Measurements from ENCODE around the gene ZFR2.

Gene ZFR2

DNA sequence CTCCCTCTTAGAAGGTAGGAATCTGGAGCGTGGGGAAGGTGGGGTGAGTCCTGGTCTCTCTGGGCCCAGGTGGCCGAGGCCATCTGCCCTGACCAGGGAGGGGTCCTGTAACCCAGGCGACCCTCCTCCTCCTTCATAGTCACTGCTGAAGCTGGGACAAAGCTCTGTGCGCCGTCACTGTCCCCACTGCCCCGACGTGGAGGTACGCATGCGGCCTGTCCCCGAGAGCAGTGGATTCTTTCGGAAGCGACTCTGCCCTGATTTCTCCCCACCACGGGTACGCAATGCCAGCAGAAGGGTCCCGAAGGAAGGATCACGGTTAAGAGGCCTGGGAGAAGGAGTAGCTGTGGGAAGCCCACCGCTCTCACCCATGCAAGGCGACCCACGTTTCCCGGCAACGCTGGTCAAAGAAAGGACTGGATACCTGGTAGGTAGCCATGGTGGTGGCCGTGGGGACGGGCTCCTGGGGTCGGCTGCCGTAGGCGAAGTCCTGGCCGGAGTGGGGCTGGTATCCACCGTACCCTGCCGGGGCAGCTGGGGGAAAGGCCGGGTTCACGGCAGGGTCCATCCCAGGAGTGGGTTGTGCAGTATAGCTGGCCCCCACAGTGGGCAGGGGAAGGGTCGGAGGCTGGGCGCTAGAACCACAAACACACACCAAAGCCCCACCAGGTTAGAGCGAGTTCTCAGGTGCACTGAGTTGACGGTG, 34.3 kb downstream of the ZFR2 start:
- Histone ChIP-seq H3K9ac (ENCODE audit: low read length) (no peak overlapping the region), H3K4me3 (ENCODE audit: low read length) (no peak overlapping the region), H3K9me3 (ENCODE audit: control insufficient read depth, low read length) (no peaks in the 10 kb centered on the region), H3K27me3 (replicated peaks; ENCODE audit: control insufficient read depth, insufficient read depth, low read length) (peaks cover 56% of the 10 kb centered on the region), H3K4me1 (ENCODE audit: control insufficient read depth, insufficient read depth, low read length) (no peaks in the 10 kb centered on the region), H3K36me3 (ENCODE audit: control insufficient read depth, insufficient read depth, low read length, severe bottlenecking) (no peaks in the 10 kb centered on the region)
- DNase-seq (ENCODE audit: low read depth): no peak

DNA sequence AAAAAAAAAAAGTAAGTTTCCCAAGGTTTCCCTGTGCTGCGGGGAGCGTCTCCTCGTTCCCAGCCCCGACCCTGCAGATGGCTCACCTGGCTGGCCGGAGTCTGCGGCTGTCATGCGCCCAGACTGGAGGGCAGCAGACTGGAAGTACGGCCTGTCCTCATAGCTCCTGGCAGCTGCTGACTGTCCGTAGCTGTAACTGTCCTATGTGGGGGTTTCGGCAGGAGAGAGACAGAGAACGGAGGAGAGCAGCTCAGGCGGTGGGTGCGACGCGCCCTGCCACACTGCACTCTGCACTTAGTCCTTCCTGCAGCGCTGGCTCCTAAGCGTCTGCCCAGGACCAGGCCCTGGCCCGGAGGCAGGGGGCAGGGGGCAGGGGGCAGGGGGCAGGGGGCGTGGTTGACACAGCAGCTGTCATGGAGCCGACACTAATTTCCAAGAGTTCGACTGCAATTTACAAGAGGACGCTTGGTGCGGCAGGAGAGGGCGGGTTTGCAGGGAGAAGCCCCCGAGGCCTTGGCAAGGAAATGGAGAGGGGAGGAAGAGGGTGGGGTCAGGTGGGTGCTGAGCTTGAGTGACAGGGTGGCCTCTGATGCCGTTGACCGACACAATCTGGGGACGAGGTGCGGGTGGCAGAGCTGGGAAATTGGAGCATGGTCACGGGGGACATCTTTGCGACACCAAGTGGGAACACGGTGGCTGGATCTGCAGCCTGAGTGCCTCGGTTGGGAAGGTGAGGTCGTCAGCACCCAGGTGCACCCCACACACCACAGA, 35.1 kb downstream of the ZFR2 start:
- H3K27me3 ChIP-seq (replicated peaks; ENCODE audit: control insufficient read depth, insufficient read depth, low read length): peaks cover 51% of the 10 kb centered on the region
- H3K36me3 ChIP-seq (ENCODE audit: control insufficient read depth, insufficient read depth, low read length, severe bottlenecking): no peaks in the 10 kb centered on the region
- H3K9ac ChIP-seq (ENCODE audit: low read length): no peak overlapping the region
- H3K4me3 ChIP-seq (ENCODE audit: low read length): no peak overlapping the region
- no peak for DNase-seq (ENCODE audit: low read depth)
- H3K4me1 ChIP-seq (ENCODE audit: control insufficient read depth, insufficient read depth, low read length): no peaks in the 10 kb centered on the region
- no peaks in the 10 kb centered on the region for H3K9me3 ChIP-seq (ENCODE audit: control insufficient read depth, low read length)

DNA sequence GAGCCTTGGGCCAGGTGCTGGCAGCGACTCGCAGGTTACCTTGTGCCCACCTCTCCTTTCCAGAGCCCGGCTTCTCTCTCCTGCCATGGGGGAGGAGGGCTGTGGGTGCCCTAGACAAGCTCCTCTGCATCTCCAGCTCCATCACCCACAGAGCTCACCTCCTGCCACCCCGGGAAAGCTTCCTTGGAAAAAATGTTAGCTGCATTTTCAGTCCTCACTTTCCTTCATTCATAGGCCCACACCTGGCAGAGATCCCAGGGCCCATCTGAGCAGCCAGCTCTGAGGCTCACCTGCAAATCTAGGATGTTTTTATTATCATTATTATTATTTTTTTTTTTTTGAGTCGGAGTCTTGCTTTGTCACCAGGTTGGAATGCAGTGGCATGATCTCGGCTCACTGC, 36.8 kb downstream of the ZFR2 start:
- Histone ChIP-seq H3K9me3 (ENCODE audit: control insufficient read depth, low read length) (no peaks in the 10 kb centered on the region), H3K4me1 (ENCODE audit: control insufficient read depth, insufficient read depth, low read length) (no peaks in the 10 kb centered on the region), H3K27me3 (replicated peaks; ENCODE audit: control insufficient read depth, insufficient read depth, low read length) (peaks cover 50% of the 10 kb centered on the region), H3K36me3 (ENCODE audit: control insufficient read depth, insufficient read depth, low read length, severe bottlenecking) (no peaks in the 10 kb centered on the region), H3K9ac (ENCODE audit: low read length) (no peak overlapping the region), H3K4me3 (ENCODE audit: low read length) (no peak overlapping the region)
- no peak for DNase-seq (ENCODE audit: low read depth)

DNA sequence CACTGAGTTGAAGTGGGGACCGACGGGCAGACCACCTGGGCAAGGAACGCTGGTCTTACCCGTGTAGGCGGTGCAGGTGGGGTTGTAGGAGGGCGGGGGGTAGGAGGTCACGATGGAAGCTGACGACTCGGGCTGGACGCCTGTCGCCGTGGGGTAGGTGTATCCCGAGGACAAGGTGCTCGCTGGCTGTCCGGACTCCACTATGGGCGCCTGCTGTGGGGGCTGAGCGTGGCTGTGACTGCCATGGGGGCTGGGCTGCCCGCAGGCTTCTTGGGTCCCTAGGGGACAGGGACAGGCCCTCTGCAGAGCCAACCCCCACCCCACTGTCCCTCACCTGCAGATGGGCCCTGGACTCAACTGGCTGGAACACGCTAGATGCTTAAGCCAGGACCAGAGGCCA, 37.2 kb downstream of the ZFR2 start:
- Histone ChIP-seq H3K27me3 (replicated peaks; ENCODE audit: control insufficient read depth, insufficient read depth, low read length) (peaks cover 51% of the 10 kb centered on the region), H3K9me3 (ENCODE audit: control insufficient read depth, low read length) (no peaks in the 10 kb centered on the region)
- DNase-seq (ENCODE audit: low read depth): no peak

DNA sequence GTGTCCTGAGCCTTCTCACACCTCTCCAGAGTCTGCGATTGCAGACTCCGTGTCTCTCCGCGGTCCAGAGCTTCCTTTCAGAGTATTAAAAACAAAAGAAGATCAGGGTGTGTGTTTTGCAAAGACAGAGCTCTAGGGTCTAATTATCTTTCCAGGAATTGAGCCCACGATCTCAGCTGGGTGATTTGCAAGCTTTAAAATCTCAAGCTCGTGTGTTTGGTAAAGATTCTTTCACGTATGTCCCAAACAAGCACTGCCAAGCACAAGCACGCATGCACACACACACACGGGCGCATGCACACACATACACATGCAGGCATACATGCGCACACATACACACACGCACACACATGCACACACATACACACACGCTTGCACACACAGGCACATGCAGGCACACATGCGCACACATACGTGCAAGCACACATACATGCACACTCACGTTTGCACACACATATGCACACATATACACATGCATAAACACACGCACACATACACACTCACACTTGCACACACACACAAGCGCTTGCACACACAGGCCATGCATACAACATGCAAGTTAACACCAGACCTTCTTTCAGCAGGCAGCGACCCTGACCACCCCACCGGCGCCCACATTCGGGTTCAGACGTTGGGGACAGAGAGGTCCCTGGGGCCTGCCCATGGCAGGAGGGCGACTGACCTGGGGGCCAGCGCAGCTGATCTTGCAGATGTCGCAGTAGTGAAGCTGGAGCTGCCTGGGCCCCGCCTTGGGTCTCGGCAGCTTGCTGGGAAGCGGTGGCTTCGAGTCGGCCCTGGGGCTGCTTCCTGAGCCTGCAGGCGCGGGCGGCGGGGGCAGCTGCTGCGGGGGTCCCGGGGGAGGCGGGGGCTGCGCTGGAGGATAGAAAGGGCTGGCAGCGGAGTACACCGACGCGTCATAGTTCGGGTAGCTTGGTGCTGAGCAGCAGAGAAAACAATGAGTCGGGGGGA, 37.9 kb downstream of the ZFR2 start:
- Histone ChIP-seq H3K4me3 (ENCODE audit: low read length) (no peak overlapping the region), H3K9me3 (ENCODE audit: control insufficient read depth, low read length) (no peaks in the 10 kb centered on the region), H3K27me3 (replicated peaks; ENCODE audit: control insufficient read depth, insufficient read depth, low read length) (peaks cover 52% of the 10 kb centered on the region), H3K4me1 (ENCODE audit: control insufficient read depth, insufficient read depth, low read length) (no peaks in the 10 kb centered on the region), H3K36me3 (ENCODE audit: control insufficient read depth, insufficient read depth, low read length, severe bottlenecking) (no peaks in the 10 kb centered on the region), H3K9ac (ENCODE audit: low read length) (no peak overlapping the region)
- no peak for DNase-seq (ENCODE audit: low read depth)

More for the DNA sequence above, 37.2 kb downstream of the ZFR2 start:
- H3K4me1 ChIP-seq (ENCODE audit: control insufficient read depth, insufficient read depth, low read length): no peaks in the 10 kb centered on the region
- no peaks in the 10 kb centered on the region for H3K36me3 ChIP-seq (ENCODE audit: control insufficient read depth, insufficient read depth, low read length, severe bottlenecking)
- no peak overlapping the region for H3K9ac ChIP-seq (ENCODE audit: low read length)
- H3K4me3 ChIP-seq (ENCODE audit: low read length): no peak overlapping the region

DNA sequence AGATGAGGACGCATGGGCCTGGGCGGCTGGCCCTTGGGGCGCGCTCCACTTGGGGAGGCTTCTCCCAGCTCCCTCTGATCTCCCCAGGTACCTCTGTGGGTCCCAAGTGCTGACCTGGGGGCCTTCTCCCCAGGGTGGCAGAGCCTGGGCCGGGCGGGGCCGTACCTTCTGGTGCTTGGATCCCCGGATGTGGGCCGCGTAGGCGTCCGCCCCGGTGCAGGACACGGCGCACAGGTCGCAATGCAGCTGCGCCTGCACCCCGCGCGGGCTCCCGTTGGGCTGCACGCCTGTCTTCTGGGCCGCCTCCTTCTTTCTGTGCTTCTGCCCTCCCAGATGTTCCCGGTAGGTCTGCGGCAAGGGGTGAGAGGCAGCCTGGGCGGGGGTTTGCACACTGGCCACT, 41.5 kb downstream of the ZFR2 start:
- Histone ChIP-seq H3K36me3 (ENCODE audit: control insufficient read depth, insufficient read depth, low read length, severe bottlenecking) (no peaks in the 10 kb centered on the region), H3K4me1 (ENCODE audit: control insufficient read depth, insufficient read depth, low read length) (no peaks in the 10 kb centered on the region), H3K27me3 (replicated peaks; ENCODE audit: control insufficient read depth, insufficient read depth, low read length) (peaks cover 67% of the 10 kb centered on the region), H3K9me3 (ENCODE audit: control insufficient read depth, low read length) (no peaks in the 10 kb centered on the region), H3K4me3 (ENCODE audit: low read length) (no peak overlapping the region), H3K9ac (ENCODE audit: low read length) (no peak overlapping the region)
- no peak for DNase-seq (ENCODE audit: low read depth)

DNA sequence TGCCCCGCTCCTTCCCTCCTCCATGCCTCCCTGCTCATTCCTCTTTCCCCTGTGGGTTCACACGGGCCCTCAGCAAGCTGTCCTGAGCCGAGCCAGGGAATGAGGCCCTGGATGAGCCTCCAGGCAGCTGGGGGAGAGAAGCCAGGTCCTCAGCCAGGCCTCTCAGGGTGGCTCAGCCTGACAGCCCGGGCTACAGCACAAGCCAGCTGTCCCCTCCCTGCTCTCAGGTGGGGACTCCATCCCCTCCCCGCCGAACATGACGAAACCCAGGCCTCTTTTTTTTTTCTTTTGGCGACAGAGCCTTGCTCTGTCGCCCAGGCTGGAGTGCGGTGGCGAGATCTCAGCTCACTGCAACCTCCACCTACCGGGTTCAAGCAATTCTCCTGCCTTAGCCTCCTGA, 42.7 kb downstream of the ZFR2 start:
- peaks cover 60% of the 10 kb centered on the region for H3K27me3 ChIP-seq (replicated peaks; ENCODE audit: control insufficient read depth, insufficient read depth, low read length)
- no peaks in the 10 kb centered on the region for H3K36me3 ChIP-seq (ENCODE audit: control insufficient read depth, insufficient read depth, low read length, severe bottlenecking)
- no peak overlapping the region for H3K4me3 ChIP-seq (ENCODE audit: low read length)
- no peaks in the 10 kb centered on the region for H3K4me1 ChIP-seq (ENCODE audit: control insufficient read depth, insufficient read depth, low read length)
- no peak for DNase-seq (ENCODE audit: low read depth)
- H3K9ac ChIP-seq (ENCODE audit: low read length): no peak overlapping the region
- no peaks in the 10 kb centered on the region for H3K9me3 ChIP-seq (ENCODE audit: control insufficient read depth, low read length)

DNA sequence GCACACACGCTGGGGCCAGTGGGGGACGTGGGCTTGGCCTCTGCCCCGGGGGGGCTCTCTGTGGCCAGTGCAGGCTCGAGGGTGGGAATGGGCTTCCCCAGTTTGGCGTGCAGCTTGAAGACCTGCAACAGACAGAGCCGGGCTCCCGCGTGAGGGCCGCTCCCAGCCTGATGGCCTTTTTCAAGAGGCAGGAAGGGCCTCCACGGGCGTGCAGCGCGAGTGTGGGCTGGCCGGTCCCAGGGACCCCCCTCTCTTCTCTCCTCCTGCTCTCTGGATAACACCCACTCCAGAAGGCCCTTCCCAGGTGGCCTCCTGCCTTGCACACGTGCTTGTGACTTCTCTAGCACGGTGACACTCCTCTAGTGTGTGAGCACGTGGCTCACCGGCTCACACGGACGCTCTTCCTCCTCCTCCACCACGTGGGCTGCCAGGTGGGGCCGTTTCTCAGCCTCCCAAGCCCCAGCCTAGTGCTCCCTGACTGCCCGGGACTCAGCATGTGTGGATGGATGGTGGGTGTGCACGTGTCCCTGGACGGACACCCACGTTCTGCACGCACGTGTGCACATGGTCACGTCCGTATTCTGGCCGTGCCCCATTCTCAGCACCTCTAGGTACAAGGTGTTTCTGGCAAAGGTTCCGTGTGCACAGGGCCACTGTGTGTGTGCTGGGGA, 43.4 kb downstream of the ZFR2 start:
- Histone ChIP-seq H3K9me3 (ENCODE audit: control insufficient read depth, low read length) (no peaks in the 10 kb centered on the region), H3K36me3 (ENCODE audit: control insufficient read depth, insufficient read depth, low read length, severe bottlenecking) (no peaks in the 10 kb centered on the region), H3K27me3 (replicated peaks; ENCODE audit: control insufficient read depth, insufficient read depth, low read length) (peaks cover 54% of the 10 kb centered on the region), H3K9ac (ENCODE audit: low read length) (no peak overlapping the region), H3K4me3 (ENCODE audit: low read length) (no peak overlapping the region), H3K4me1 (ENCODE audit: control insufficient read depth, insufficient read depth, low read length) (no peaks in the 10 kb centered on the region)
- DNase-seq (ENCODE audit: low read depth): no peak

DNA sequence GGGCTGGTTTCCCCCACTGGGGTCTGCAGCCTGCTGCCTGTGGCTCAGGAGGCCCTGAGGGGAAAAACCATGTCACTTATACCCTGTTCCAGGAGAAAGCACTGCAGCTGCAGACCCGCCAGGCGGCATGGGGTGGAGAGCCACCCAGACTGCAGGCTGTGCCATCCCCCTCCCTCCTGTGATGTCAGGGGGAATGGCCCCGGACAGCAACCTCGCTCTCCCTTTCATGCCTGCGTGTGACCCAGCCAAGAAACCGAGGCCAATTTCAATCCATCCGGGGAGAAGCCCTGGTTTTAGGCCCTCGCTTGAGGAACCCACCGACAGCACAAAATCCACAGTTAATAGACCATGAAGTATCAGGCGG, 45.5 kb downstream of the ZFR2 start:
- Histone ChIP-seq H3K4me1 (ENCODE audit: control insufficient read depth, insufficient read depth, low read length) (peaks cover 5% of the 10 kb centered on the region), H3K4me3 (ENCODE audit: low read length) (no peak overlapping the region), H3K9me3 (ENCODE audit: control insufficient read depth, low read length) (no peaks in the 10 kb centered on the region), H3K27me3 (replicated peaks; ENCODE audit: control insufficient read depth, insufficient read depth, low read length) (peaks cover 41% of the 10 kb centered on the region), H3K9ac (ENCODE audit: low read length) (no peak overlapping the region), H3K36me3 (ENCODE audit: control insufficient read depth, insufficient read depth, low read length, severe bottlenecking) (no peaks in the 10 kb centered on the region)
- DNase-seq (ENCODE audit: low read depth): no peak

DNA sequence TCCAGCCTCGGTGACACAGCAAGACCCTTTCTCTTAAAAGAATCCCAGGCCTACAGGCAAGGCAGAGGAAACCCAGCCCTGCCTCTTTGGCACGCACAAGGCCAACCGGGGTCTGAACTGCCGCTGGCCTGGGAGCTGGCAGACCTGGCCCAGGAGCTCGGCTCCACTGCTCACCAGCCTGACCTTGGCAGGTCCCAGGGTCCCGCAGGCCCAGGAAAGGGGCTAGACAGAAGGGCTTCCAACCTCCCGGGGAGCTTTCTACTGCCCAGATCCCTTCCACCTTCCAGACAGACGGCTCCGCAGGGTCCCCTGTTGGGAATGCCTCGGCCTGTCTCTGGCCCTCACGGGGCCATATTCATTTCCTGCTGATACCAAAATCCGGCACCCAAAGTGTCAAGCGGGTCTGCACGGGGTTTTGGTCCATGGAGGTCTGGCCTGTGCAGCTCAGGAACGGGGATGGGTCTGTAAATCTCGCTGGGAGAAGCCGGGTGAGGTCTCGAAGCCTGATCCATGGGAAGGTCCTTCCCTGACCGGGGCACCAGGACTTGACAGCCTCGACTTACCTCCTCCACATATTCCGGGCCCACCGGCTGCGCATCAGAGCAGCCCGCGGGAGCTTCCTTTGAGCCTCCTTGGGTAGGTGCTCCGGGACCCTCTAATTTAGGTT, 46.0 kb downstream of the ZFR2 start:
- Histone ChIP-seq H3K4me1 (ENCODE audit: control insufficient read depth, insufficient read depth, low read length) (peaks cover 7% of the 10 kb centered on the region), H3K36me3 (ENCODE audit: control insufficient read depth, insufficient read depth, low read length, severe bottlenecking) (no peaks in the 10 kb centered on the region), H3K9me3 (ENCODE audit: control insufficient read depth, low read length) (no peaks in the 10 kb centered on the region), H3K27me3 (replicated peaks; ENCODE audit: control insufficient read depth, insufficient read depth, low read length) (peaks cover 39% of the 10 kb centered on the region), H3K4me3 (ENCODE audit: low read length) (no peak overlapping the region), H3K9ac (ENCODE audit: low read length) (no peak overlapping the region)
- DNase-seq (ENCODE audit: low read depth): no peak

All from adipocyte (in vitro differentiated cells).